Right hindlimb (tissue), 1 donor: ENCODE results near the gene PURA.
"Not testable (repeated sequence)": the region's sequence is repeated elsewhere in the genome, so short reads cannot be mapped to it uniquely, and the experiment has no call there.

Experiments used
- DNase-seq: peaks from one replicate; pipeline ENCODE4 v3.0.0-alpha.2; 2018

Gene PURA

DNA sequence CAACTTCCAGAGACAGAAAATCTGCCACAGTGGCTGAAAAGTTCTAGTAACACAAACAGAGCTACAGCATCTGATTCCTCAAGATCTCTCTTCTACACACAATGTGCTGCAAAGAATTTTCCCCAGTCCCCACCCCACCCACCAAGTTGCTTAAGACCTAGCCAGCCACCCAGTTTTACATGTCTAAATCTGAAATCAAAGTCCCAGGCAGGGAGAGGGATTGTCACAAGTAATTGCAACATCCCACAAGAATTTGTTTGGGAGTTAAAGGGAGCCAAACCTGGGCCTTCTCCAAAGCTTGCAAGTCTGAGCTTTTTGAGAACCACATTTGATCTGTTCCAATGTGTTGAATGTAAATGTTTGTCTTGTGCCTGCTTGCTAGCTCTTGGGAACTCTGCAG is 27.3 kb downstream of the PURA start:
- no peak for DNase-seq

DNA sequence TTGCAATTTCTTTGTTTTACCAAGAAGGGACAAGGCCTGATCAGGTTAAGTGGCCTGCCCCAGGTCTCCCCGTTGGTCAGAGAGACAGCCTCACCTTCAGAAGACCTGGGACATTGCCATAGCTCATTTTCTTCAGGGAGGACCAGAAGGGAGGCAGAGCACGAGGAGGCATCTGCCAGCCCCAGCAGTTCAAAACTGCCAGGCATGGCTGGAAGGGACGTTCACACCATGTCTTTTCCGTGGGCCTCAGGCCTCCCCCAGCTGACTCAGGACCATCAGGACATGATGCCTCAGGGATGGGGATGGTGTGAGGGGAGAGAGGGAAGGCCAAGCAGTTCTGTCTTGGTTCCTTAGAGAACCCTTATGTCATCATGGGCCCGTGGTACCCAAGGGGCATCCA is 28.3 kb downstream of the PURA start:
- DNase-seq = no peak

GRCh38 chr5:140142856-140143255 is 28.9 kb downstream of the PURA start:
- no peak for DNase-seq

DNA sequence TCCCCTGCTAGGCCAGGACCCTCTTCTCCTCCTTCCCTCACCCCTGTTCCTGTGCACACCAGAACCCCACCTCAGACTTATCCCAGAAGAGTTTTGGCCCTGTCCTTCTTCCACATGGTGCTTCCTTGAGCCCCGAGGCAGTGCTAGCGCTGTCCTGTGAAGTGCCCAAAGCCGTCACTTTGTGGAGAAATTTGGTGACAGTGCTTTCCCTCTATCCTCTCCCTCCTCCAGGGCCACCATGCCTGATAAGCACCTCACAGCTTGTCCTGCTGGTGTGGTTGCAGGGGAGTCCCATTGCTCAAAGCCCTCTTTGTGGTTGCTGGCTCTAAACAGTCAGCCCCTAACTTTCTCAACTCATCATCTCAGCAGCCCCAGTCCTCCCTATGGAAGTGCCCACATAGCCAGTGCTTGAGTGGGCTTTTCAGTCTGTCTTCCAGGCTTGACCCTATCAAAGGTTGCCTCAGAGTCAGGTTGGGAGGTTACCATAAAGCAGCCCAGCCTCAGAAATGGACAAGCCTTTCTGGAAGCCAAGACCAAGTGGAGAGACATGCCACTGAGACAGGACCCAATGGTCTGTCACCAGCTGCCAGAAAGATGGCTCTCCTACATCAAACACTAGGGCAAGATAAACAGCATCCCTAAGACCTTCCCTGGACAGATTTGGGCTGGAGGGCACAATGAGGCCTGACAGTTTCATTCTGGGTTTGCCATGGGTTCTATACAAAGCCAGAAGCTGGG is 29.8 kb downstream of the PURA start:
- DNase-seq = no peak

- no peak for DNase-seq
Measured at GRCh38 chr5:140145256-140145655, 31.3 kb downstream of the PURA start.

DNA sequence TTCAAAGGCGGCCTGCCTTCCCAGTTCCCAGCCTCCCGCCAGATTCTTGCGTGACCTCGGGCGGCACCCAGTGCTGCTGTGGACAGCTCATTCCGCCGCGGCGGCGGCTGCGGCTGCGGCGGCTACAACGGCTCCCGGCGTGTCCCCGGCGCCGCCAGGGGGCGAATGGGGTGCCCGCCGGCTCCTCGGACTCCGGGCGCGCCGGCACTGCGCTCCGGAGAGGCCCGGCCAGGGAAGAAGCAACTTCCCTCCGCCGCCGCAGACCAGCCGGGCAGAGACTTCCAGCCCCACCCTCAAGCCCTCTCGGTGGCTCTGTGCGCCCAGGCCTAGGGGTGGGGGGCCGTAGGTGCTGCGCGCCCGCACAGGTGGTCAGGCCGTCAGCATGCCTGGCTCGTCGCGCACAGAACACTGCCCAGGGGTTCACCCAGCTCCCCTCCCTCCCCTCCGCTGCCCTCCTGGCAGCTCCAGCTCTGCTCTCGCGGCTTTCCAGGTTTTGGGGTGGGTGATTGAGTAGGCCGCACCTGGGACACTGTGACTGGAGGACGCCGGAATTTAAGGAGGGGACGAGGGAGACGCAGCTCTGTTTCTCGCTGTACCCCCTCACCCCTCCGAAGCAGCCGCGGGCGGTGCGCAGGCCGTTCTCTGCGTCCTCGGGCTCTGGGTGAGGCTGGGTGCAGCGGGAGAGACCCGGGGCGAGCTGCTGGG is 32.1 kb downstream of the PURA start:
- DNase-seq = peak; percentile 71

DNA sequence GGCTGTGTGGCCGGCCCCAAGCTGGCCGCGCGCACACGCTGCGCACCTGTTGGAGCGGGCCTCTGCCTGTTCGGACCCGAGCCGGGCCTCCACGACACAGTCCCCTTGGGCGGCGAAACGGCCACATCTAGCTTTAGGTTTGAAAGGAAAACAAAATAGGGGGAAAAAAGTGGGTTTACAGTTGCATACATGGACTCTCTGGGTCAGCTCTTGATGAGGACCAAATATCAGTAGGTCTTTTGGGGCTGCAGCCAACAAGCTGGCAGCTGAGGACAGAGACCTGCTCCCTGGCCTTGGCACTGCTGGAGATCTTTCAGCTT is 32.6 kb downstream of the PURA start:
- no peak for DNase-seq

- DNase-seq = no peak
Measured at GRCh38 chr5:140147460-140147859, 33.6 kb downstream of the PURA start.

- no peak for DNase-seq
Measured at GRCh38 chr5:140148508-140148907, 34.6 kb downstream of the PURA start.

GRCh38 chr5:140150201-140150600 is 36.3 kb downstream of the PURA start:
- DNase-seq = no peak

- DNase-seq = no peak
Measured at GRCh38 chr5:140151144-140152021, 37.5 kb downstream of the PURA start.

- DNase-seq = no peak
Measured at GRCh38 chr5:140152022-140152999, 38.4 kb downstream of the PURA start.

GRCh38 chr5:140153255-140153654 is 39.3 kb downstream of the PURA start:
- no peak for DNase-seq

DNA sequence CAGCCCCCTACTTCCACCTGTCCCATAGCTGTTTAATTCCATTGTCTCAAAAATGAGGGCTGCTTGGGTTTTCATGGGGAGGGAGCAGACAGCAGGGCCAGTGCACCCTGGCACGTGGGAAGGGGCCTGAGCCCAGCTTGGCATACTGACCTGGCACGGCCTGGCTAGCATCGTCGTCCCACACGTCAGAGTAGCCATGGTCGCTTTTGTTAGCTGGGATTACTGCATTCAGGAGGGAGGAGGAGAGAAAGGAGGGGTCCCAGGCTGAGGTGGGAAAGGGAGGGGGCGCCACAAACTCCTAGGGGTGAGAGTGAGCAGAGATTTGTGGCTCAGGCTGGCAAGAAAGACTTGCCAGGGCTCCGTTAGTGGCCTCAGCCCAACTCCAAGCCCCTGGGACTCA is 40.0 kb downstream of the PURA start:
- DNase-seq = no peak

DNA sequence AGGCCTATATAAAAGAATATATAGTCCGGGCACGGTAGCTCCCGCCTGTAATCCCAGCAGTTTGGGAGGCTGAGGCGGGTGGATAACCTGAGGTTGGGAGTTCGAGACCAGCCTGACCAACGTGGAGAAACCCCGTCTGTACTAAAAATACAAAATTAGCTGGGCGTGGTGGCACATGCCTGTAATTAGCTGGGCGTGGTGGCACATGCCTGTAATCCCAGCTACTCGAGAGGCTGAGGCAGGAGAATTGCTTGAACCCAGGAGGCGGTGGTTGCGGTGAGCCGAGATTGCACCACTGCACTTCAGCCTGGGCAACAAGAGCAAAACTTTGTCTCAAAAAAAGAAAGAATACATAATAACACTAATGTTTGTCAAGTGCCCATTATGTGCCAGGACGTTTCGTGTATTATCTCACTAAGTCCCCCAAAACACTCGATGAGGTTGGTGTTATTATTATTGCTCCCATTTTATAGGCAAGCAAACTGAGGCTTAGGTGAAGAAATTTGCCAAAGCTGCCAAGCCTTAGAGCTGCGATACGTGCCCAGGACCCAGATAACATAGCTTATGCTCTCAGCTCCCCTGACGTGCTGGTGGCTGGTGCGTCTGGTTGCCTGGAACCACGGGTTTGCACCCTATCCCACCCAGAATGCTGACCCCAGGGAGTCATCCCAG is 40.9 kb downstream of the PURA start:
- DNase-seq = not testable (repeated sequence)

GRCh38 chr5:140157032-140157781 is 43.3 kb downstream of the PURA start:
- DNase-seq = peak; percentile 90

- DNase-seq = no peak
Measured at GRCh38 chr5:140159014-140159927, 45.4 kb downstream of the PURA start.

GRCh38 chr5:140162275-140162674 is 48.4 kb downstream of the PURA start:
- DNase-seq = no peak

DNA sequence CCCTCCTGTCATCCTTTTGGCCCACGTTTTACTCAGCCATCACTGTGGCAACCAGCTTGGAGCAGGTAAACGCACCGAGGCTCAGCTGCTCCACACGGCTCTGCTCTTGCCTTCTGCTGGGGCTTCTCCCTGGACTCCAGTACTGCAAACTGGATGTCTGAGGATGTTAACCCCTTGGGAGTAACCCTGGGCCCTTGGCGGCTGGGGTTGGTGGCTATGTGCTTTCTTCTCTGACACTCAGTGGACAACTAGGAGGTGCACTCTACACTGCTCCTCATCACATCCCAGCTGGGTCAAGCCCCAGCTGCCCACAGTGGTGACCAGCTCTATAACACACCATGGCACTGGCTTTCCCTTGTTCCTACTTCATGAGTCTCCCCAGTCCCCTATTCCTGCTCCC is 48.9 kb downstream of the PURA start:
- DNase-seq = no peak
